Coronary artery (tissue), 2 donors: ENCODE results near the gene GPR142.

ENCODE experiments used
- DNase-seq: peaks from one replicate; pipeline ENCODE4 v3.0.0-alpha.2; 2017; ENCODE audit warnings: low spot score
- H3K27ac ChIP-seq, 2 donors: fragments of 200-600 bp; sonication (generic); one replicate each; pipeline ENCODE4 v1.5.1; 2016 to 2019
- H3K4me3 ChIP-seq: fragments of 200-600 bp; sonication (generic); 2 replicates; pipeline ENCODE4 v1.5.1; 2016; ENCODE audit warnings: mild to moderate bottlenecking, moderate library complexity
- CTCF ChIP-seq: fragments of 200-600 bp; sonication (generic); IDR thresholded peaks from one replicate; pipeline ENCODE4 v1.5.1; 2019; ENCODE audit warnings: antibody characterized with exemption

GPR142 gene

GRCh38 chr17:74359916-74360315 lies 7.4 kb upstream of the GPR142 start:
- Histone ChIP-seq H3K27ac (no peak overlapping the region), H3K4me3 (no peak overlapping the region)
- DNase-seq: no peak
- no peak for TF ChIP-seq CTCF

GRCh38 chr17:74360899-74361229 lies 6.4 kb upstream of the GPR142 start:
- H3K27ac ChIP-seq: no peak overlapping the region
- DNase-seq: no peak
- no peak for TF ChIP-seq CTCF

GRCh38 chr17:74361230-74362068 lies 5.9 kb upstream of the GPR142 start, which contains the start of gene BTBD17:
TSS of gene BTBD17 (minus strand) at chr17:74361868. CDS start at chr17:74361819, 49 bp downstream.
- Histone ChIP-seq H3K27ac (no peak within 1 kb of the TSS), H3K4me3 (no peak within 1 kb of the TSS)
- no peak for DNase-seq
- no peak for TF ChIP-seq CTCF

More at GRCh38 chr17:74360899-74361229, 6.4 kb upstream of the GPR142 start:
- H3K4me3 ChIP-seq: no peak overlapping the region

GRCh38 chr17:74362069-74362405 lies 5.3 kb upstream of the GPR142 start:
- H3K27ac ChIP-seq: no peak overlapping the region
- no peak overlapping the region for H3K4me3 ChIP-seq
- no peak for DNase-seq
- TF ChIP-seq CTCF: no peak

- DNase-seq: no peak
- TF ChIP-seq CTCF: no peak
- Histone ChIP-seq H3K4me3 (no peak overlapping the region), H3K27ac (no peak overlapping the region)
Measured at GRCh38 chr17:74362810-74363498, 4.4 kb upstream of the GPR142 start.

GRCh38 chr17:74368341-74369081 lies 1.2 kb downstream of the GPR142 start:
- H3K27ac ChIP-seq: no peak overlapping the region
- H3K4me3 ChIP-seq: no peak overlapping the region
- DNase-seq: no peak
- peak; percentile 95 for TF ChIP-seq CTCF
